Nucleus accumbens (tissue), 56 donors: Measurements from ENCODE around the gene C15orf61.

Source experiments
- DNase-seq, 56 donors: peaks; one replicate each; lab custom pipeline; 2025; lab: John Stamatoyannopoulos, UW

C15orf61 gene

DNA sequence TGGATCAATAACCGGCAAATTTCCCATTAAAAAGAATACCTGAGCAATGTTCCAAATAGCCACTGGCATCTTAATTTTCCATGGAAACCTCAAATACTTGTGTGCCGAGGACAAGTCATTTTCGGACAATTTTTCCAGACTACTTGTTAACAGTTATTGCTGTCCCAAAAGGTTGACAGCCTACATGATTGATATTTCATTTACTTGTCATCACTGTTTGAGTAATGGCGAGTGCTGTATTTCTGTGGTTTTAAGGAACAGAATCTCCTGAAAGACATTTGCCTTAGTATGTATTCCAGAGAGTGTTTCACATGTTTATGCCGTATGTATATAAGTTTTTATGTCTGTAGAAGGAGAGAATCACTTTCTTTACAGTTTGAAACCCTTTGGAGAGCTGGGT lies 58.2 kb downstream of the C15orf61 start:
- DNase-seq = no peak
